ENCODE results near the gene ANTXR1.
"Not testable (repeated sequence)": the region's sequence is repeated elsewhere in the genome, so short reads cannot be mapped to it uniquely, and the experiment has no call there.

Gene ANTXR1

GRCh38 chr2:69214898-69215297 lies 201.9 kb downstream of the ANTXR1 start:
- no peak for DNase-seq

GRCh38 chr2:69216535-69217332 lies 203.8 kb downstream of the ANTXR1 start:
- DNase-seq: no peak

GRCh38 chr2:69217333-69218080 lies 204.5 kb downstream of the ANTXR1 start:
- no peak for DNase-seq

- DNase-seq: no peak
Observed at GRCh38 chr2:69221512-69221911, 208.5 kb downstream of the ANTXR1 start.

- no peak for DNase-seq
Observed at GRCh38 chr2:69221960-69222751, 209.2 kb downstream of the ANTXR1 start.

- DNase-seq: no peak
Observed at GRCh38 chr2:69222953-69223658, 210.1 kb downstream of the ANTXR1 start.

- DNase-seq: no peak
Observed at GRCh38 chr2:69223759-69224511, 211.0 kb downstream of the ANTXR1 start.

GRCh38 chr2:69224512-69224837 lies 211.5 kb downstream of the ANTXR1 start:
- no peak for DNase-seq

- DNase-seq: no peak
Observed at GRCh38 chr2:69225933-69226332, 213.0 kb downstream of the ANTXR1 start.

GRCh38 chr2:69226903-69227302 lies 213.9 kb downstream of the ANTXR1 start:
- no peak for DNase-seq

GRCh38 chr2:69227716-69228115 lies 214.7 kb downstream of the ANTXR1 start:
- DNase-seq: no peak

- DNase-seq: not testable (repeated sequence)
Observed at GRCh38 chr2:69230946-69231345, 218.0 kb downstream of the ANTXR1 start.

- no peak for DNase-seq
Observed at GRCh38 chr2:69231612-69232277, 218.8 kb downstream of the ANTXR1 start.

GRCh38 chr2:69235835-69236234 lies 222.9 kb downstream of the ANTXR1 start:
- not testable (repeated sequence) for DNase-seq

- no peak for DNase-seq
Observed at GRCh38 chr2:69237070-69237670, 224.2 kb downstream of the ANTXR1 start.

GRCh38 chr2:69238449-69239031 lies 225.6 kb downstream of the ANTXR1 start:
- no peak for DNase-seq

- DNase-seq: no peak
Observed at GRCh38 chr2:69241093-69241492, 228.1 kb downstream of the ANTXR1 start.

- DNase-seq: no peak
Observed at GRCh38 chr2:69241664-69242514, 228.9 kb downstream of the ANTXR1 start.

- DNase-seq: no peak
Observed at GRCh38 chr2:69242651-69243051, 229.7 kb downstream of the ANTXR1 start.

- no peak for DNase-seq
Observed at GRCh38 chr2:69243652-69244051, 230.7 kb downstream of the ANTXR1 start.

All from CD4-positive, alpha-beta T cell treated with Interleukin-21 for 1 hour (primary cell).